OCI-LY7 (cell line): ENCODE data around the gene TMEM184B.

Source experiments
- EZH2phosphoT487 ChIP-seq: fragments of 200-600 bp; sonication (generic); IDR thresholded peaks from 2 replicates; pipeline ENCODE4 v1.6.1; 2018; ENCODE audit warnings: low read depth, borderline replicate concordance, mild to moderate bottlenecking, mixed run types, antibody characterized with exemption, low read length, moderate library complexity, mixed read lengths
- TF ChIP-seq, protein P1 (sequence below): fragments of 200-600 bp; sonication (generic); conservative IDR thresholded peaks from 2 replicates; pipeline ENCODE4 v1.5.1; 2014; ENCODE audit warnings: mild to moderate bottlenecking, antibody characterized with exemption, low read length, moderate library complexity, mixed read lengths

GRCh38 chr22:38220653-38221386 is 52.0 kb downstream of the TMEM184B start:
- TF ChIP-seq, protein P1, sequence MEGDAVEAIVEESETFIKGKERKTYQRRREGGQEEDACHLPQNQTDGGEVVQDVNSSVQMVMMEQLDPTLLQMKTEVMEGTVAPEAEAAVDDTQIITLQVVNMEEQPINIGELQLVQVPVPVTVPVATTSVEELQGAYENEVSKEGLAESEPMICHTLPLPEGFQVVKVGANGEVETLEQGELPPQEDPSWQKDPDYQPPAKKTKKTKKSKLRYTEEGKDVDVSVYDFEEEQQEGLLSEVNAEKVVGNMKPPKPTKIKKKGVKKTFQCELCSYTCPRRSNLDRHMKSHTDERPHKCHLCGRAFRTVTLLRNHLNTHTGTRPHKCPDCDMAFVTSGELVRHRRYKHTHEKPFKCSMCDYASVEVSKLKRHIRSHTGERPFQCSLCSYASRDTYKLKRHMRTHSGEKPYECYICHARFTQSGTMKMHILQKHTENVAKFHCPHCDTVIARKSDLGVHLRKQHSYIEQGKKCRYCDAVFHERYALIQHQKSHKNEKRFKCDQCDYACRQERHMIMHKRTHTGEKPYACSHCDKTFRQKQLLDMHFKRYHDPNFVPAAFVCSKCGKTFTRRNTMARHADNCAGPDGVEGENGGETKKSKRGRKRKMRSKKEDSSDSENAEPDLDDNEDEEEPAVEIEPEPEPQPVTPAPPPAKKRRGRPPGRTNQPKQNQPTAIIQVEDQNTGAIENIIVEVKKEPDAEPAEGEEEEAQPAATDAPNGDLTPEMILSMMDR, result no peak
- TF ChIP-seq EZH2phosphoT487, result no peak
